GM12873 (cell line): ENCODE data around the gene RUFY4.

ENCODE experiments used
- CTCF ChIP-seq: IDR thresholded peaks from 2 replicates; pipeline ENCODE4 v1.5.1; 2012; ENCODE audit warnings: low read depth, mild to moderate bottlenecking, moderate library complexity, low read length, control low read depth; ENCODE audit not compliant: insufficient read depth; ENCODE audit errors: missing control alignments

RUFY4 gene

GRCh38 chr2:218051903-218052302 is 17.1 kb upstream of the RUFY4 start:
- TF ChIP-seq CTCF = no peak

- no peak for TF ChIP-seq CTCF
Observed at GRCh38 chr2:218059289-218059688, 9.8 kb upstream of the RUFY4 start.

- TF ChIP-seq CTCF = no peak
Observed at GRCh38 chr2:218060118-218060517, 8.9 kb upstream of the RUFY4 start.

GRCh38 chr2:218060950-218061660 is 7.9 kb upstream of the RUFY4 start:
- TF ChIP-seq CTCF = no peak

- TF ChIP-seq CTCF = no peak
Observed at GRCh38 chr2:218063486-218063885, 5.6 kb upstream of the RUFY4 start.

- no peak for TF ChIP-seq CTCF
Observed at GRCh38 chr2:218063896-218064295, 5.2 kb upstream of the RUFY4 start.

- TF ChIP-seq CTCF = no peak
Observed at GRCh38 chr2:218065239-218066006, 3.6 kb upstream of the RUFY4 start.
